Astrocyte (in vitro differentiated cells and primary cell): ENCODE data around the gene PLXNB1.

Source experiments
- CTCF ChIP-seq: IDR thresholded peaks from 2 replicates; pipeline ENCODE4 v1.5.1; 2011; ENCODE audit warnings: low read depth, mild to moderate bottlenecking, inconsistent platforms, low read length, moderate library complexity; ENCODE audit not compliant: insufficient read depth
- EZH2 ChIP-seq: IDR thresholded peaks from 2 replicates; pipeline ENCODE4 v1.6.1; 2012; ENCODE audit warnings: mild to moderate bottlenecking, low read length, inconsistent platforms; ENCODE audit not compliant: insufficient read depth

DNA sequence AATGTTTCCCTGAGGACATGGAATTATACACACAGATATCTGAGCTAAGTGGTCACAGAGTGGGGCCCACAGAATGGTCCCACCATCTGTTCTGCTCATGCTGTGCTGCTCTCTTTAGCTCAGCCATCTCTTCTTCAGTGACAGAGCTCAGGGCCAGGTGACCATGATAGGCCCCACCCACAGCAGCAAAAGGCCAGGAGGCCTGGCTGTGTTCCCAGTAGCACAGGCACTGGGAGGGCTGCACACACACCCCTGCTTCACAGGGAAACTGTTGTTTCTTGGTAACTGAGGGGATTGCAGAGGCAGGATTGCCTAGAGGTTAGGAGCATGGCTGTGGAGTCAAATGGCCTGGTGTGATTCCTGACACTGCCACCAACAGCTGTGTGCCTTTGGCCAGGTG lies 62.7 kb downstream of the PLXNB1 start:
- TF ChIP-seq CTCF (no peak), EZH2 (no peak)
